ENCODE results near the gene VAV2.

The VAV2 gene

GRCh38 chr9:133964463-133964862 lies 27.7 kb downstream of the VAV2 start:
- no peak for TF ChIP-seq CTCF (conservative IDR thresholded peaks at IDR 0.05; ENCODE audit: control insufficient read depth, insufficient read depth, low read depth, low read length)
- DNase-seq (ENCODE audit: low read depth), result no peak
- no peak overlapping the region for H3K4me3 ChIP-seq (ENCODE audit: control insufficient read depth, low read depth, low read length)

- no peak overlapping the region for H3K4me3 ChIP-seq (ENCODE audit: control insufficient read depth, low read depth, low read length)
- no peak for TF ChIP-seq CTCF (conservative IDR thresholded peaks at IDR 0.05; ENCODE audit: control insufficient read depth, insufficient read depth, low read depth, low read length)
- DNase-seq (ENCODE audit: low read depth), result no peak
Observed at GRCh38 chr9:133963166-133963565, 29.0 kb downstream of the VAV2 start.

GRCh38 chr9:133962341-133962740 lies 29.8 kb downstream of the VAV2 start:
- no peak for TF ChIP-seq CTCF (conservative IDR thresholded peaks at IDR 0.05; ENCODE audit: control insufficient read depth, insufficient read depth, low read depth, low read length)
- DNase-seq (ENCODE audit: low read depth), result no peak
- H3K4me3 ChIP-seq (ENCODE audit: control insufficient read depth, low read depth, low read length), result no peak overlapping the region

GRCh38 chr9:133961226-133962165 lies 30.6 kb downstream of the VAV2 start:
- no peak for TF ChIP-seq CTCF (conservative IDR thresholded peaks at IDR 0.05; ENCODE audit: control insufficient read depth, insufficient read depth, low read depth, low read length)
- H3K4me3 ChIP-seq (ENCODE audit: control insufficient read depth, low read depth, low read length), result no peak overlapping the region
- no peak for DNase-seq (ENCODE audit: low read depth)

- no peak for DNase-seq (ENCODE audit: low read depth)
- no peak overlapping the region for H3K4me3 ChIP-seq (ENCODE audit: control insufficient read depth, low read depth, low read length)
- TF ChIP-seq CTCF (conservative IDR thresholded peaks at IDR 0.05; ENCODE audit: control insufficient read depth, insufficient read depth, low read depth, low read length), result no peak
Observed at GRCh38 chr9:133960568-133961129, 31.5 kb downstream of the VAV2 start.

- no peak for DNase-seq (ENCODE audit: low read depth)
- no peak overlapping the region for H3K4me3 ChIP-seq (ENCODE audit: control insufficient read depth, low read depth, low read length)
- no peak for TF ChIP-seq CTCF (conservative IDR thresholded peaks at IDR 0.05; ENCODE audit: control insufficient read depth, insufficient read depth, low read depth, low read length)
Observed at GRCh38 chr9:133959966-133960567, 32.1 kb downstream of the VAV2 start.

Measured in fibroblast of mammary gland (primary cell).